ENCODE measurements around the gene FAM107B. TPM values are rescaled to one million over a fixed set of nuclear protein-coding genes. Genes with fewer than 3 reads are reported as not detected.

FAM107B gene
- total RNA-seq, 1 experiment from 2014 or later: 144 TPM

DNA sequence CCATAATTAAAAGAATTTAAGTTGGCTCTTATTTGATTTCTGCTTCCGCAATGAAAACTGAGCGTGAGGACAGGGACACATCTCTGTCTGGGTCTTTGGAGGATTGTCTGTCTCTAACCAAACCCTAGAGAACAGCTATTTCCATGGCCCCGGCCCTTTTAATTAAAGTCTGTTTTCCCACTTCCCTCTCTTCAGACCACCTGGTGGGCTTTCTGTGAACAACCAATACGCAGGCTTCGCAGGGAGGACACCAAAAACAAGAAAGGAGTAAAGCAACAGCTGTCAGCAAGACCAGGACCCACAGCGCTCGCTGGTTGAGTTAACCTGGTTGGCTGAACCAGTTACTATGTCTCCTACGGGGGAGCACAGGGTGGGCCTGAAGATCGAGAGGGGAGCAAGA, 226.9 kb downstream of the FAM107B start:
- CTCF ChIA-PET: no interaction called here
- Histone ChIP-seq H3K4me2 (no peak overlapping the region), H2AFZ (no peak overlapping the region), H3K79me2 (ENCODE audit: low read depth) (peaks cover 100% of the 10 kb centered on the region), H3K9me2 (ENCODE audit: insufficient read depth) (no peaks in the 10 kb centered on the region), H3K27me3 (ENCODE audit: insufficient read depth, low read depth) (no peaks in the 10 kb centered on the region), H3K27ac (0 out of 2 replicates have a peak overlapping the region, but pooled peaks have one; percentile 65), H3K9me3 (ENCODE audit: insufficient read depth, low read depth) (no peaks in the 10 kb centered on the region), H3K36me3 (ENCODE audit: low read depth) (peaks cover 54% of the 10 kb centered on the region), H3K4me1 (replicated peaks; ENCODE audit: insufficient read depth) (peaks cover 33% of the 10 kb centered on the region), H3F3A (ENCODE audit: insufficient read depth, low read depth) (peaks cover 59% of the 10 kb centered on the region; the same call in 1 of the 2 replicates), H4K20me1 (ENCODE audit: insufficient read depth) (peaks cover 25% of the 10 kb centered on the region), H3K4me3 (no peak overlapping the region)
- TF ChIP-seq, protein P1, sequence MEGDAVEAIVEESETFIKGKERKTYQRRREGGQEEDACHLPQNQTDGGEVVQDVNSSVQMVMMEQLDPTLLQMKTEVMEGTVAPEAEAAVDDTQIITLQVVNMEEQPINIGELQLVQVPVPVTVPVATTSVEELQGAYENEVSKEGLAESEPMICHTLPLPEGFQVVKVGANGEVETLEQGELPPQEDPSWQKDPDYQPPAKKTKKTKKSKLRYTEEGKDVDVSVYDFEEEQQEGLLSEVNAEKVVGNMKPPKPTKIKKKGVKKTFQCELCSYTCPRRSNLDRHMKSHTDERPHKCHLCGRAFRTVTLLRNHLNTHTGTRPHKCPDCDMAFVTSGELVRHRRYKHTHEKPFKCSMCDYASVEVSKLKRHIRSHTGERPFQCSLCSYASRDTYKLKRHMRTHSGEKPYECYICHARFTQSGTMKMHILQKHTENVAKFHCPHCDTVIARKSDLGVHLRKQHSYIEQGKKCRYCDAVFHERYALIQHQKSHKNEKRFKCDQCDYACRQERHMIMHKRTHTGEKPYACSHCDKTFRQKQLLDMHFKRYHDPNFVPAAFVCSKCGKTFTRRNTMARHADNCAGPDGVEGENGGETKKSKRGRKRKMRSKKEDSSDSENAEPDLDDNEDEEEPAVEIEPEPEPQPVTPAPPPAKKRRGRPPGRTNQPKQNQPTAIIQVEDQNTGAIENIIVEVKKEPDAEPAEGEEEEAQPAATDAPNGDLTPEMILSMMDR (conservative IDR thresholded peaks at IDR 0.05): peak; percentile 24; the same call in 1 of the 2 replicates
- TF ChIP-seq EZH2 (IDR thresholded peaks at IDR 0.05; ENCODE audit: low read depth): no peak
- POLR2A ChIA-PET (ENCODE audit: unreplicated experiment): no interaction called here
- BruUV-seq (replicated peaks): no TSS peak
- intact Hi-C loops (cut with micrococcal nuclease; ENCODE audit: unreplicated experiment): no loop called here
- DNase-seq: no peak

DNA sequence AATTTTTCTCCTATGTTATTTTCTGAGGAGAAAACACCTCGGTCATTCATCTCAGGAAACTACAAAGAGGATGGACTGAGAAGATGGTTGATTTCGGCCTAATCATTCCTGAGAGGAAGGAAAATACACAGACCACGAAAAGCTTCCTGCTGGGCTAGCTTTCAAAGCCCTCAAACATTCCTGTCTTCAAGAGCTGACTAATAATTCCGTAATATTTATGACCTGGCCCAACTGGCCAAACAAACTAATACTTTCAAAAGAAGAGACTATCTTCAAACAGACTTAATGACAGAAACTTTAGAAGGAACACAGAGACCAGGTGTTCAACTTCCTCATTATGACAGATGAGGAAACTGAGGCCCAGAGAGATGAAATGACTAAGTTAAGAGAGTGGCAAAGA, 228.9 kb downstream of the FAM107B start:
- ChIA-PET POLR2A (ENCODE audit: unreplicated experiment) (interaction anchor here (0.7 to 1.2 kb wide), 2 partner anchors 9 to 14 kb away, joined by 5 to 7 read pairs; no protein-coding TSS in a partner anchor), CTCF (no interaction called here)
- peaks cover 46% of the 10 kb centered on the region for H3K36me3 ChIP-seq (ENCODE audit: low read depth)
- H3K9me3 ChIP-seq (ENCODE audit: insufficient read depth, low read depth): no peaks in the 10 kb centered on the region
- no peaks in the 10 kb centered on the region for H3K27me3 ChIP-seq (ENCODE audit: insufficient read depth, low read depth)
- H2AFZ ChIP-seq: no peak overlapping the region
- no peaks in the 10 kb centered on the region for H3K9me2 ChIP-seq (ENCODE audit: insufficient read depth)
- H3K27ac ChIP-seq: peak overlapping the region; percentile 65
- intact Hi-C loops (cut with micrococcal nuclease; ENCODE audit: unreplicated experiment): no loop called here
- no TSS peak for BruUV-seq (replicated peaks)
- peaks cover 59% of the 10 kb centered on the region; the same call in 1 of the 2 replicates for H3F3A ChIP-seq (ENCODE audit: insufficient read depth, low read depth)
- peaks cover 24% of the 10 kb centered on the region for H4K20me1 ChIP-seq (ENCODE audit: insufficient read depth)
- DNase-seq: peak in 1 of 2 experiments; percentile 76
- no peak overlapping the region for H3K4me3 ChIP-seq
- peaks cover 29% of the 10 kb centered on the region for H3K4me1 ChIP-seq (replicated peaks; ENCODE audit: insufficient read depth)
- peak overlapping the region; percentile 40 for H3K4me2 ChIP-seq
- H3K79me2 ChIP-seq (ENCODE audit: low read depth): peaks cover 98% of the 10 kb centered on the region
- TF ChIP-seq EZH2 (IDR thresholded peaks at IDR 0.05; ENCODE audit: low read depth): no peak
- TF ChIP-seq, protein P1 (conservative IDR thresholded peaks at IDR 0.05): no peak

DNA sequence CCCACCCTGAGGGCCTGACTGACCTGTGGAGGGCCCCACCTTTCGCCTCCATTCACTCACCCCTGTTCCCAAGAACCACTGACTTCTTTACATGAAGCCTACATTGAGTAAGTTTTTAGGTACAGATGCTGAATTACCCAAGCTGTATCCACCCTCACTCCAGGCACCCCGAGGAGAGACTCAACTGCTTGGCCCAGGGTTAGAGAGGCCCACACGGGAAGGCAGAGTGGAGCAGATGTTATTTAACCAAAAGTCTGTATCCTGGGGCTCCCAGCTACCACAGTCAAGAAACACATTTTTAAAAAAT, 230.8 kb downstream of the FAM107B start:
- TF ChIP-seq, protein P1 (conservative IDR thresholded peaks at IDR 0.05): no peak
- no peak for TF ChIP-seq EZH2 (IDR thresholded peaks at IDR 0.05; ENCODE audit: low read depth)
- H3K79me2 ChIP-seq (ENCODE audit: low read depth): peaks cover 98% of the 10 kb centered on the region
- H3F3A ChIP-seq (ENCODE audit: insufficient read depth, low read depth): peaks cover 64% of the 10 kb centered on the region; the same call in 1 of the 2 replicates
- DNase-seq: no peak
- no peak overlapping the region for H3K4me3 ChIP-seq
- no TSS peak for BruUV-seq (replicated peaks)
- H3K9me3 ChIP-seq (ENCODE audit: insufficient read depth, low read depth): no peaks in the 10 kb centered on the region
- no peak overlapping the region for H3K4me2 ChIP-seq
- H3K4me1 ChIP-seq (replicated peaks; ENCODE audit: insufficient read depth): peaks cover 29% of the 10 kb centered on the region
- H4K20me1 ChIP-seq (ENCODE audit: insufficient read depth): peaks cover 28% of the 10 kb centered on the region; the same call in 1 of the 2 replicates
- peaks cover 39% of the 10 kb centered on the region for H3K36me3 ChIP-seq (ENCODE audit: low read depth)
- CTCF ChIA-PET: interaction anchor here (0.7 kb wide), 2 partner anchors 21 to 762 kb away, joined by 3 to 4 read pairs; no protein-coding TSS in a partner anchor
- POLR2A ChIA-PET (ENCODE audit: unreplicated experiment): interaction anchor here (0.7 kb wide), 1 partner anchor 145 kb away, joined by 3 read pairs; no protein-coding TSS in a partner anchor
- intact Hi-C loops (cut with micrococcal nuclease; ENCODE audit: unreplicated experiment): no loop called here
- no peaks in the 10 kb centered on the region for H3K9me2 ChIP-seq (ENCODE audit: insufficient read depth)
- H2AFZ ChIP-seq: no peak overlapping the region
- H3K27me3 ChIP-seq (ENCODE audit: insufficient read depth, low read depth): no peaks in the 10 kb centered on the region
- H3K27ac ChIP-seq: no peak overlapping the region

All from PC-9 (cell line).